ENCODE data around the gene REPIN1.

REPIN1 gene

GRCh38 chr7:150344299-150344698, 24.3 kb upstream of the REPIN1 start:
- ATAC-seq: no peak
- DNase-seq (ENCODE audit: low spot score in 2 of 2): no peak
- no peaks in the 10 kb centered on the region for H3K36me3 Mint-ChIP-seq
- no peak overlapping the region for H3K4me3 Mint-ChIP-seq
- no peaks in the 10 kb centered on the region for H3K9me3 Mint-ChIP-seq
- H3K4me1 Mint-ChIP-seq: peaks cover 12% of the 10 kb centered on the region
- H3K27ac Mint-ChIP-seq: no peak overlapping the region

- Mint-ChIP-seq H3K36me3 (no peaks in the 10 kb centered on the region), H3K4me1 (peaks cover 10% of the 10 kb centered on the region), H3K4me3 (no peak overlapping the region), H3K27ac (no peak overlapping the region), H3K9me3 (no peaks in the 10 kb centered on the region)
- no peak for DNase-seq (ENCODE audit: low spot score in 2 of 2)
- no peak for ATAC-seq
Observed at GRCh38 chr7:150345012-150345411, 23.6 kb upstream of the REPIN1 start.

- Mint-ChIP-seq H3K27ac (no peak overlapping the region), H3K36me3 (no peaks in the 10 kb centered on the region), H3K4me1 (no peaks in the 10 kb centered on the region), H3K4me3 (no peak overlapping the region), H3K9me3 (no peaks in the 10 kb centered on the region)
- ATAC-seq (no peak), DNase-seq (ENCODE audit: low spot score in 2 of 2) (no peak)
Observed at GRCh38 chr7:150346922-150347321, 21.7 kb upstream of the REPIN1 start.

- Mint-ChIP-seq H3K36me3 (no peaks in the 10 kb centered on the region), H3K4me1 (no peaks in the 10 kb centered on the region), H3K9me3 (no peaks in the 10 kb centered on the region), H3K27ac (no peak overlapping the region), H3K4me3 (no peak overlapping the region)
- ATAC-seq: no peak
- DNase-seq (ENCODE audit: low spot score in 2 of 2): no peak
Observed at GRCh38 chr7:150351587-150352194, 16.9 kb upstream of the REPIN1 start.

GRCh38 chr7:150355666-150356059, 13.0 kb upstream of the REPIN1 start:
- ATAC-seq: no peak
- H3K36me3 Mint-ChIP-seq: peaks cover 9% of the 10 kb centered on the region
- no peak overlapping the region for H3K27ac Mint-ChIP-seq
- no peak overlapping the region for H3K4me3 Mint-ChIP-seq
- H3K4me1 Mint-ChIP-seq: peaks cover 34% of the 10 kb centered on the region
- DNase-seq (ENCODE audit: low spot score in 2 of 2): no peak
- H3K9me3 Mint-ChIP-seq: no peaks in the 10 kb centered on the region

GRCh38 chr7:150356265-150356897, 12.2 kb upstream of the REPIN1 start:
- Mint-ChIP-seq H3K36me3 (peaks cover 9% of the 10 kb centered on the region), H3K9me3 (no peaks in the 10 kb centered on the region), H3K4me3 (no peak overlapping the region), H3K4me1 (peaks cover 34% of the 10 kb centered on the region), H3K27ac (no peak overlapping the region)
- DNase-seq (ENCODE audit: low spot score in 2 of 2) (no peak), ATAC-seq (no peak)

GRCh38 chr7:150357270-150357669, 11.4 kb upstream of the REPIN1 start:
- H3K4me1 Mint-ChIP-seq: peaks cover 34% of the 10 kb centered on the region
- peak overlapping the region; percentile 11 for H3K27ac Mint-ChIP-seq
- H3K36me3 Mint-ChIP-seq: peaks cover 9% of the 10 kb centered on the region
- ATAC-seq: peak; percentile 91
- H3K9me3 Mint-ChIP-seq: no peaks in the 10 kb centered on the region
- peak; percentile 27 to 73 for DNase-seq (ENCODE audit: low spot score in 2 of 2)
- H3K4me3 Mint-ChIP-seq: peak overlapping the region; percentile 44

GRCh38 chr7:150357771-150358427, 10.7 kb upstream of the REPIN1 start:
- DNase-seq (ENCODE audit: low spot score in 2 of 2) (no peak), ATAC-seq (peak; percentile 53)
- H3K4me3 Mint-ChIP-seq: peak overlapping the region; percentile 44
- no peaks in the 10 kb centered on the region for H3K9me3 Mint-ChIP-seq
- peak overlapping the region; percentile 33 for H3K27ac Mint-ChIP-seq
- peaks cover 34% of the 10 kb centered on the region for H3K4me1 Mint-ChIP-seq
- H3K36me3 Mint-ChIP-seq: peaks cover 9% of the 10 kb centered on the region

GRCh38 chr7:150358433-150358832, 10.2 kb upstream of the REPIN1 start:
- peaks cover 34% of the 10 kb centered on the region for H3K4me1 Mint-ChIP-seq

GRCh38 chr7:150358988-150359621, 9.5 kb upstream of the REPIN1 start:
- no peak for ATAC-seq
- H3K9me3 Mint-ChIP-seq: no peaks in the 10 kb centered on the region
- peak overlapping the region; percentile 33 for H3K27ac Mint-ChIP-seq
- no peak overlapping the region for H3K4me3 Mint-ChIP-seq
- DNase-seq (ENCODE audit: low spot score in 2 of 2): no peak
- H3K4me1 Mint-ChIP-seq: peaks cover 34% of the 10 kb centered on the region
- H3K36me3 Mint-ChIP-seq: peaks cover 9% of the 10 kb centered on the region

More at GRCh38 chr7:150358433-150358832, 10.2 kb upstream of the REPIN1 start:
- peak; percentile 53 for ATAC-seq
- peak overlapping the region; percentile 33 for H3K27ac Mint-ChIP-seq
- H3K4me3 Mint-ChIP-seq: no peak overlapping the region
- no peaks in the 10 kb centered on the region for H3K9me3 Mint-ChIP-seq
- H3K36me3 Mint-ChIP-seq: peaks cover 9% of the 10 kb centered on the region
- DNase-seq (ENCODE audit: low spot score in 2 of 2): no peak

GRCh38 chr7:150359622-150360362, 8.8 kb upstream of the REPIN1 start:
- no peak overlapping the region for H3K4me3 Mint-ChIP-seq
- ATAC-seq (no peak), DNase-seq (ENCODE audit: low spot score in 2 of 2) (no peak)
- peaks cover 9% of the 10 kb centered on the region for H3K36me3 Mint-ChIP-seq
- H3K4me1 Mint-ChIP-seq: peaks cover 34% of the 10 kb centered on the region
- no peaks in the 10 kb centered on the region for H3K9me3 Mint-ChIP-seq
- H3K27ac Mint-ChIP-seq: peak overlapping the region; percentile 90

- H3K9me3 Mint-ChIP-seq: no peaks in the 10 kb centered on the region
- no peak overlapping the region for H3K4me3 Mint-ChIP-seq
- H3K36me3 Mint-ChIP-seq: peaks cover 9% of the 10 kb centered on the region
- peak overlapping the region; percentile 90 for H3K27ac Mint-ChIP-seq
- peaks cover 34% of the 10 kb centered on the region for H3K4me1 Mint-ChIP-seq
- ATAC-seq: no peak
- DNase-seq (ENCODE audit: low spot score in 2 of 2): no peak
Observed at GRCh38 chr7:150360363-150361058, 8.1 kb upstream of the REPIN1 start.

- H3K27ac Mint-ChIP-seq: no peak overlapping the region
- no peak overlapping the region for H3K4me3 Mint-ChIP-seq
- ATAC-seq (no peak), DNase-seq (ENCODE audit: low spot score in 2 of 2) (no peak)
- peaks cover 34% of the 10 kb centered on the region for H3K4me1 Mint-ChIP-seq
- no peaks in the 10 kb centered on the region for H3K9me3 Mint-ChIP-seq
- H3K36me3 Mint-ChIP-seq: peaks cover 9% of the 10 kb centered on the region
Observed at GRCh38 chr7:150361402-150361801, 7.2 kb upstream of the REPIN1 start.

GRCh38 chr7:150361807-150362621, 6.6 kb upstream of the REPIN1 start:
- Mint-ChIP-seq H3K9me3 (no peaks in the 10 kb centered on the region), H3K36me3 (peaks cover 9% of the 10 kb centered on the region), H3K27ac (no peak overlapping the region), H3K4me1 (peaks cover 34% of the 10 kb centered on the region), H3K4me3 (no peak overlapping the region)
- DNase-seq (ENCODE audit: low spot score in 2 of 2) (no peak), ATAC-seq (no peak)
